Measurements from ENCODE around the gene MGAT4B.

DNA sequence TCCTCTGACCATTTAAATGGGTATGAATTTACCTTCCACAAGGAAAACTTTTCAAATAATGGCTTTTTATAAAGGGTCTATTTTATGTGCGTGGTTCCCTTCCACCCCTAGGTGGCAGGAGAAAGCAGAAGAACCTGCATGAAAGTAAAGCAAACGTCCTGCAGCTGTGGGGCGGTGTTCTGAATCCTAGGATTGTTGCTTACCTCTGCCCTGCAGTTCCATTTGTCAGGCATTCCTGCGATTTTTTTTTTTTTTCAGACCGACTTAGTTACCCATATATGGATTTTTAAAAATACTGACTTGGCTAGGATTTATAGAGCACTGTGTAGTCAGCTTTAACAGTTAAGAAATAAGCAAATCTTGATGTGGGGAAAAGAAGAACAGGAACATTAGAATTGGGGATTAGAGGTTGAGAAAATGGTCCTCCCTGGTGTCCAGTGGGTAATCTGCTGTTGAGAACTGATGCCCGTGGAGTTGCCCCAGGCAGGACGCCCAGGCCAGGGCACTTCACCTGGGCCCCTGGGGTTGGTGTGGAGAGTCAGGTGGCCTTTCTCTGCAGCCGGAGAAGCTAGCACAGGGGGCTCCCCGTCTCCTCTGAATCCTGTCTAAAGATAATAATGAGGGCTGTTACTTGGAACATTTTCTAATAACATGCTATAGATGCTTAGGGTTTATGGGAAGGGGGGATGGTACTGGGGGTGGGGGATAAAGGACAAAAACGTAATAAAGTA, 43.3 kb downstream of the MGAT4B start:
- TF ChIP-seq YY1 (IDR thresholded peaks at IDR 0.05) (peak; percentile 3), JUND (IDR thresholded peaks at IDR 0.05) (no peak), REST (IDR thresholded peaks at IDR 0.05) (no peak), RAD21 (IDR thresholded peaks at IDR 0.05) (peak; percentile 90 to 91), GABPA (IDR thresholded peaks at IDR 0.05 in 1 of 2, conservative IDR thresholded peaks at IDR 0.05 in 1 of 2) (no peak), TAF1 (conservative IDR thresholded peaks at IDR 0.05) (no peak), SP1 (IDR thresholded peaks at IDR 0.05) (peak; percentile 43), EGR1 (IDR thresholded peaks at IDR 0.05; ENCODE audit: low read depth in 2 of 2) (no peak), ATF3 (IDR thresholded peaks at IDR 0.05) (no peak), ZBTB33 (IDR thresholded peaks at IDR 0.05) (no peak)
- TF ChIP-seq, protein P1, sequence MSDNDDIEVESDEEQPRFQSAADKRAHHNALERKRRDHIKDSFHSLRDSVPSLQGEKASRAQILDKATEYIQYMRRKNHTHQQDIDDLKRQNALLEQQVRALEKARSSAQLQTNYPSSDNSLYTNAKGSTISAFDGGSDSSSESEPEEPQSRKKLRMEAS (IDR thresholded peaks at IDR 0.05), result no peak
- TF ChIP-seq, protein P2, sequence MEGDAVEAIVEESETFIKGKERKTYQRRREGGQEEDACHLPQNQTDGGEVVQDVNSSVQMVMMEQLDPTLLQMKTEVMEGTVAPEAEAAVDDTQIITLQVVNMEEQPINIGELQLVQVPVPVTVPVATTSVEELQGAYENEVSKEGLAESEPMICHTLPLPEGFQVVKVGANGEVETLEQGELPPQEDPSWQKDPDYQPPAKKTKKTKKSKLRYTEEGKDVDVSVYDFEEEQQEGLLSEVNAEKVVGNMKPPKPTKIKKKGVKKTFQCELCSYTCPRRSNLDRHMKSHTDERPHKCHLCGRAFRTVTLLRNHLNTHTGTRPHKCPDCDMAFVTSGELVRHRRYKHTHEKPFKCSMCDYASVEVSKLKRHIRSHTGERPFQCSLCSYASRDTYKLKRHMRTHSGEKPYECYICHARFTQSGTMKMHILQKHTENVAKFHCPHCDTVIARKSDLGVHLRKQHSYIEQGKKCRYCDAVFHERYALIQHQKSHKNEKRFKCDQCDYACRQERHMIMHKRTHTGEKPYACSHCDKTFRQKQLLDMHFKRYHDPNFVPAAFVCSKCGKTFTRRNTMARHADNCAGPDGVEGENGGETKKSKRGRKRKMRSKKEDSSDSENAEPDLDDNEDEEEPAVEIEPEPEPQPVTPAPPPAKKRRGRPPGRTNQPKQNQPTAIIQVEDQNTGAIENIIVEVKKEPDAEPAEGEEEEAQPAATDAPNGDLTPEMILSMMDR (IDR thresholded peaks at IDR 0.05; ENCODE audit: low read depth, low read length, missing input control), result peak; percentile 80
